Measurements from ENCODE around the gene STOML1. TPM values are rescaled to one million over a fixed set of nuclear protein-coding genes. Genes with fewer than 3 reads are reported as not detected.

Gene STOML1
- polyA plus RNA-seq, 3 donors: 3.8 to 5.1 (median 4.7) TPM

GRCh38 chr15:73932381-73933191 is 59.5 kb downstream of the STOML1 start:
- peaks cover 0 to 4% (median 0%) of the 10 kb centered on the region in 7 donors for H3K9me3 Mint-ChIP-seq
- WGBS (ENCODE audit: insufficient coverage): 73% methylated on average over 6 of the region's 6 CpGs

GRCh38 chr15:73931441-73931840 is 60.7 kb downstream of the STOML1 start:
- TF ChIP-seq CTCF (IDR thresholded peaks at IDR 0.05): no peak
- H3K4me3 Mint-ChIP-seq: no peak overlapping the region

More at GRCh38 chr15:73932381-73933191, 59.5 kb downstream of the STOML1 start:
- no peak for DNase-seq
- H3K79me2 ChIP-seq (ENCODE audit: insufficient read depth, low read length): no peaks in the 10 kb centered on the region
- no peak for TF ChIP-seq CTCF (IDR thresholded peaks at IDR 0.05)
- H3K27ac Mint-ChIP-seq: no peak overlapping the region
- no peak overlapping the region for H3K27ac ChIP-seq (ENCODE audit: low read depth in 1 of 2, low read length in 2 of 2)
- H3K9me3 ChIP-seq (replicated peaks in 1 of 2; ENCODE audit: control insufficient read depth in 1 of 2, insufficient read depth in 1 of 2, low read length in 2 of 2): peaks cover 0 to 5% of the 10 kb centered on the region in 2 donors
- intact Hi-C loops (cut with micrococcal nuclease): no loop called here
- H3K4me1 Mint-ChIP-seq: peaks cover 6% of the 10 kb centered on the region
- peaks cover 5 to 8% of the 10 kb centered on the region in 2 donors for H3K4me1 ChIP-seq (ENCODE audit: control insufficient read depth in 1 of 2, insufficient read depth in 2 of 2, low read length in 2 of 2)
- no peaks in the 10 kb centered on the region for H4K20me1 ChIP-seq (ENCODE audit: insufficient read depth, low read length)
- no peak overlapping the region for H3K9ac ChIP-seq (ENCODE audit: insufficient read depth, low read length, poor library complexity, severe bottlenecking)
- no peaks in the 10 kb centered on the region for H3K36me3 ChIP-seq (replicated peaks in 1 of 2; ENCODE audit: control insufficient read depth in 1 of 2, insufficient read depth in 2 of 2, low read length in 2 of 2)
- no peak overlapping the region for H3K4me3 Mint-ChIP-seq
- no peak overlapping the region for H3K4me3 ChIP-seq (replicated peaks in 1 of 3; ENCODE audit: low read depth in 2 of 3, low read length in 3 of 3)
- H2AFZ ChIP-seq (ENCODE audit: insufficient read depth, low read depth, low read length, poor library complexity, severe bottlenecking): no peak overlapping the region
- H3K36me3 Mint-ChIP-seq: peaks cover 0 to 5% of the 10 kb centered on the region in 2 donors
- peaks cover 17 to 27% (median 19%) of the 10 kb centered on the region in 3 donors for H3K27me3 Mint-ChIP-seq (ENCODE audit: low read depth in 3 of 3)
- H3K4me2 ChIP-seq (replicated peaks; ENCODE audit: extremely low read depth, low read length, poor library complexity, severe bottlenecking): no peak overlapping the region
- H3K27me3 ChIP-seq (ENCODE audit: control insufficient read depth in 2 of 2, insufficient read depth in 2 of 2, low read length in 2 of 2): peaks cover 8 to 21% of the 10 kb centered on the region in 2 donors

More at GRCh38 chr15:73931441-73931840, 60.7 kb downstream of the STOML1 start:
- Histone ChIP-seq H3K4me2 (replicated peaks; ENCODE audit: extremely low read depth, low read length, poor library complexity, severe bottlenecking) (no peak overlapping the region), H3K27me3 (ENCODE audit: control insufficient read depth in 2 of 2, insufficient read depth in 2 of 2, low read length in 2 of 2) (peaks cover 13 to 30% of the 10 kb centered on the region in 2 donors), H3K9me3 (replicated peaks in 1 of 2; ENCODE audit: control insufficient read depth in 1 of 2, insufficient read depth in 1 of 2, low read length in 2 of 2) (peaks cover 0 to 5% of the 10 kb centered on the region in 2 donors), H2AFZ (ENCODE audit: insufficient read depth, low read depth, low read length, poor library complexity, severe bottlenecking) (no peak overlapping the region), H3K9ac (ENCODE audit: insufficient read depth, low read length, poor library complexity, severe bottlenecking) (no peak overlapping the region), H3K4me3 (replicated peaks in 1 of 3; ENCODE audit: low read depth in 2 of 3, low read length in 3 of 3) (no peak overlapping the region), H4K20me1 (ENCODE audit: insufficient read depth, low read length) (no peaks in the 10 kb centered on the region), H3K79me2 (ENCODE audit: insufficient read depth, low read length) (no peaks in the 10 kb centered on the region), H3K27ac (ENCODE audit: low read depth in 1 of 2, low read length in 2 of 2) (no peak overlapping the region), H3K4me1 (ENCODE audit: control insufficient read depth in 1 of 2, insufficient read depth in 2 of 2, low read length in 2 of 2) (peaks cover 7 to 19% of the 10 kb centered on the region in 2 donors), H3K36me3 (replicated peaks in 1 of 2; ENCODE audit: control insufficient read depth in 1 of 2, insufficient read depth in 2 of 2, low read length in 2 of 2) (no peaks in the 10 kb centered on the region)
- intact Hi-C loops (cut with micrococcal nuclease): no loop called here
- Mint-ChIP-seq H3K27ac (no peak overlapping the region), H3K4me1 (peaks cover 6% of the 10 kb centered on the region), H3K36me3 (peaks cover 0 to 5% of the 10 kb centered on the region in 2 donors), H3K9me3 (peaks cover 0 to 4% (median 0%) of the 10 kb centered on the region in 7 donors), H3K27me3 (ENCODE audit: low read depth in 3 of 3) (peaks cover 19 to 37% (median 20%) of the 10 kb centered on the region in 3 donors)
- 17% methylated on average over 1 of the region's 2 CpGs for WGBS (ENCODE audit: insufficient coverage)
- DNase-seq: no peak
